GM12878 (cell line): ENCODE results near the gene PDE6B. TPM values are rescaled to one million over a fixed set of nuclear protein-coding genes. Genes with fewer than 3 reads are reported as not detected.
A peak's percentile ranks its signal among the peaks of the same experiment; 100 is the strongest.

ENCODE experiments used
- ATAC-seq: fragments of 200-7000 bp; cut with Tn5 transposase; 3 replicates; pipeline ENCODE4 v1.9.1; 2020; ENCODE audit warnings: mild to moderate bottlenecking, moderate library complexity
- BruUV-seq: library from RNA; stranded (reverse); fragments of 400-500 nt; replicated peaks from 2 replicates; lab custom pipeline; 2021; lab: Mats Ljungman, UMichigan
- CTCF ChIA-PET: fragments of 300-600 bp; sonication (Branson Sonifier 250); formaldehyde crosslinking; extraction: SDS; loops from one replicate; lab custom pipeline; 2021; ENCODE audit warnings: inconsistent platforms; lab: Yijun Ruan, JAX
- POLR2A ChIA-PET: fragments of 350-600 bp; formaldehyde crosslinking; extraction: SDS; loops from one replicate; lab custom pipeline; 2021; ENCODE audit warnings: inconsistent platforms; lab: Charles Lee
- RAD21 ChIA-PET: fragments of 300-600 bp; sonication (Branson Sonifier 250); formaldehyde crosslinking; loops from one replicate; lab custom pipeline; 2023; ENCODE audit warnings: antibody characterized with exemption; ENCODE audit not compliant: unreplicated experiment; lab: Charles Lee
- SMC1A ChIA-PET: fragments of 300-600 bp; sonication (Branson Sonifier 250); formaldehyde crosslinking; loops from one replicate; lab custom pipeline; 2023; ENCODE audit not compliant: unreplicated experiment, uncharacterized antibody; lab: Charles Lee
- DNase-seq: peaks from one replicate; pipeline ENCODE4 v3.0.0-alpha.2; 2011; ENCODE audit warnings: low read depth, low spot score
- FAIRE-seq: peaks from 3 replicates; lab custom pipeline; 2011; peaks lifted over from hg19 to GRCh38; lab: Jason Lieb, UNC
- H2AFZ ChIP-seq: 2 replicates; pipeline ENCODE4 v1.6.0; 2011; ENCODE audit warnings: low read depth, low read length, control low read depth; ENCODE audit not compliant: control insufficient read depth
- H3K27ac ChIP-seq: 2 replicates; pipeline ENCODE4 v1.5.1; 2011; ENCODE audit warnings: control low read depth; ENCODE audit not compliant: control insufficient read depth, insufficient read depth
- H3K27me3 ChIP-seq, 2 experiments: replicated peaks in 1 of 2; 2 replicates each; pipeline versions ENCODE4 v1.6.0 to v1.6.1; 2011; ENCODE audit warnings: low read length in 1 of 2; ENCODE audit not compliant: control insufficient read depth in 2 of 2, insufficient read depth in 2 of 2
- H3K36me3 ChIP-seq, 2 experiments: 2 replicates each; pipeline ENCODE4 v1.5.1; 2011; ENCODE audit warnings: low read length in 1 of 2; ENCODE audit not compliant: control insufficient read depth in 2 of 2, insufficient read depth in 2 of 2
- H3K4me1 ChIP-seq: 2 replicates; pipeline ENCODE4 v1.6.1; 2011; ENCODE audit warnings: mild to moderate bottlenecking, low read length, moderate library complexity, mixed read lengths; ENCODE audit not compliant: control insufficient read depth, insufficient read depth
- H3K4me2 ChIP-seq: 2 replicates; pipeline ENCODE4 v1.6.0; 2011; ENCODE audit warnings: control low read depth; ENCODE audit not compliant: control insufficient read depth, insufficient read depth
- H3K4me3 ChIP-seq: fragments of 200-600 bp; sonication (generic); 2 replicates; pipeline ENCODE4 v1.5.1; 2016
- H3K79me2 ChIP-seq: 2 replicates; pipeline ENCODE4 v1.6.0; 2011; ENCODE audit warnings: low read length; ENCODE audit not compliant: control insufficient read depth, insufficient read depth
- H3K9ac ChIP-seq: 2 replicates; pipeline ENCODE4 v1.8.0; 2011; ENCODE audit warnings: low read length, control low read depth, mixed read lengths; ENCODE audit not compliant: control insufficient read depth, insufficient read depth
- H3K9me3 ChIP-seq: replicated peaks from 3 replicates; pipeline ENCODE4 v1.5.1; 2011; ENCODE audit warnings: mild to moderate bottlenecking, low read length; ENCODE audit not compliant: control insufficient read depth, insufficient read depth
- H4K20me1 ChIP-seq: 2 replicates; pipeline ENCODE4 v1.6.0; 2011; ENCODE audit not compliant: control insufficient read depth, insufficient read depth
- CREB1 ChIP-seq: IDR thresholded peaks from 2 replicates; pipeline ENCODE4 v1.6.1; 2012; ENCODE audit warnings: low read depth, mild to moderate bottlenecking, inconsistent platforms
- EGR1 ChIP-seq, 2 experiments: IDR thresholded peaks; 1 replicate in 1 of 2; 2 replicates in 1 of 2; pipeline ENCODE4 v1.6.1; 2011 to 2012; ENCODE audit warnings: low read depth in 2 of 2, low read length in 2 of 2, borderline replicate concordance in 1 of 2, mild to moderate bottlenecking in 1 of 2, moderate library complexity in 1 of 2
- FOS ChIP-seq: IDR thresholded peaks from 3 replicates; pipeline ENCODE4 v1.6.1; 2011; ENCODE audit warnings: borderline replicate concordance; ENCODE audit not compliant: insufficient read length; ENCODE audit errors: extremely low read depth
- HDAC2 ChIP-seq: fragments of 200-600 bp; sonication (generic); IDR thresholded peaks from 2 replicates; pipeline ENCODE4 v1.6.1; 2017
- WGBS: methylation state at CpG from one replicate; pipeline ENCODE4 v1.1.6; 2016; ENCODE audit warnings: low lambda C conversion rate; ENCODE audit not compliant: insufficient replicate concordance, insufficient coverage; ENCODE audit errors: missing lambda C conversion rate; 5-methylcytosine and 5-hydroxymethylcytosine counted together
- in situ Hi-C: fragments of 300-500 bp; cut with MboI; formaldehyde crosslinking; loops from 9 replicates; pipeline ENCODE4 v1.14.3; 2018; ENCODE audit warnings: mixed read lengths
- intact Hi-C: fragments of 100-400 bp; cut with micrococcal nuclease; formaldehyde crosslinking; loops from one replicate; pipeline ENCODE4 v1.14.2; 2022; ENCODE audit not compliant: unreplicated experiment
- polyA plus RNA-seq, 11 experiments: library from polyadenylated mRNA; depleted of rRNA in 4 of 11; unstranded in 6 of 11; stranded (reverse) in 5 of 11; fragments of >200 nt; fragmentation: Nextera tagmentation in 4 of 11; fragmentation: Illumina TruSeq in 1 of 11; extraction: Ambion mirVana in 4 of 11; extraction: Trizol in 1 of 11; gene quantifications; 1 replicate in 1 of 11; 2 replicates in 10 of 11; pipeline versions ENCODE4 v1.2.1 to v1.2.3, GENCODE V29; 2011 to 2016; ENCODE audit warnings: inconsistent platforms in 2 of 11, missing spikeins in 2 of 11, low read depth in 1 of 11
- total RNA-seq, 4 experiments: library from RNA; depleted of rRNA in 3 of 4; stranded (reverse); fragments of >200 nt in 3 of 4; fragmentation: Illumina TruSeq in 1 of 4; extraction: Trizol in 1 of 4; gene quantifications; 2 replicates each; pipeline versions ENCODE4 v1.2.1 to v1.2.3, GENCODE V29; 2013 to 2021

The PDE6B gene
- total and polyA plus RNA-seq, 10 of the 15 experiments (the other 5 are each of a cell fraction or from before 2014, with no cell fraction given): 2.6 to 6.4 (median 3.8) TPM

DNA sequence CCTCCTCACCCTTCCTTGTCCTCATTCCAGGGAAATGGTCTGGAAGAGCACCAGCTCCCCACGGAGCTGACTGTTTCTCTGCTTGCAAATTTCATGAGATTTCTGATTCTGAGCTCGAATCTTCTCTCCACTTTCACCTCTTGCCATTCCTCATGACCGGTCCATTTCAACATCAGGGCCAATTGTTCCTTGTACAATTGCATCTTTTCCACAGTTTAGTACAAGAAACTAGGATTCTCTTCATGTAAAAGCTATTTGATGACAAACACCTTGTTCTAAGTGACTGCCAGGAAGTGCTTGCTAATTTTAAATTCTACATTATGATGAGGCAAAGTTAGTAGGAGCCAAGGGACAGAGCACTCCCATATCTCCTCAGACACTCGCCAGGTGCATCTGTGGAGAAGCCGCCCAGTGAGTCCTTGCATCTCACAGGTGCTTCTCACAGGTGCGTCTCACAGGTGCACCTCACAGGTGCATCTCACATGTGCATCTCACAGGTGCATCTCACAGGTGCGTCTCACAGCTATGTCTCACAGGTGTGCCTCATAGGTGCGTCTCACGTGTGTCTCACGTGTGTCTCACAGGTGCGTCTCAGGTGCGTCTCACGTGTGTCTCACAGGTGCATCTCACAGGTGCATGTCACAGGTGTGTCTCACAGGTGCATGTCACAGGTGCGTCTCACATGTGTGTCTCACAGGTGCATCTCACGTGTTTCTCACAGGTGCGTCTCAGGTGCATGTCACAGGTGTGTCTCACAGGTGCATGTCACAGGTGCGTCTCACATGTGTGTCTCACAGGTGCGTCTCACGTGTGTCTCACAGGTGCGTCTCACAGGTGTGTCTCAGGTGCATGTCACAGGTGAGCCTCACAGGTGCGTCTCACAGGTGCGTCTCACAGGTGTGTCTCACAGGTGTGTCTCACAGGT, 3.0 kb upstream of the PDE6B start:
- TF ChIP-seq EGR1 (IDR thresholded peaks at IDR 0.05; ENCODE audit: borderline replicate concordance in 1 of 2, low read depth in 2 of 2, low read length in 2 of 2) (peak in 1 of 2 experiments; percentile 18; a peak in 1 of 3 replicates), HDAC2 (no peak), CREB1 (no peak), FOS (no peak)
- no TSS peak for BruUV-seq
- intact Hi-C loops: no loop called here
- no peaks in the 10 kb centered on the region for H3K36me3 ChIP-seq
- no peaks in the 10 kb centered on the region for H3K79me2 ChIP-seq
- no peak for FAIRE-seq
- H3K27me3 ChIP-seq: no peaks in the 10 kb centered on the region
- no peak overlapping the region for H3K9ac ChIP-seq
- ChIA-PET SMC1A (interaction anchor here (1.1 kb wide), 1 partner anchor 19 kb away, joined by 3 read pairs; no protein-coding TSS in a partner anchor), CTCF (no interaction called here), POLR2A (no interaction called here), RAD21 (no interaction called here)
- no peak overlapping the region for H2AFZ ChIP-seq
- no peak overlapping the region for H3K4me3 ChIP-seq
- no peak overlapping the region for H3K27ac ChIP-seq
- 79% methylated on average over 22 of the region's 22 CpGs for whole genome bisulfite sequencing
- H3K4me1 ChIP-seq: no peaks in the 10 kb centered on the region
- ATAC-seq: no peak
- H4K20me1 ChIP-seq: no peaks in the 10 kb centered on the region
- in situ Hi-C loops: no loop called here
- no peak overlapping the region for H3K4me2 ChIP-seq
- no peak for DNase-seq
- no peaks in the 10 kb centered on the region; the same call in 1 of the 3 replicates for H3K9me3 ChIP-seq
